Astrocyte of the spinal cord (primary cell): ENCODE measurements around the gene RO60.
A peak's percentile ranks its signal among the peaks of the same experiment; 100 is the strongest.

Experiments used
- DNase-seq: peaks from one replicate; pipeline ENCODE4 v3.0.0; 2011; ENCODE audit warnings: low read depth, low spot score
- H3K4me3 ChIP-seq: 2 replicates; pipeline ENCODE4 v1.5.1; 2011; ENCODE audit warnings: low read depth, mild to moderate bottlenecking, low read length, moderate library complexity
- in situ Hi-C: cut with HindIII; loops from 2 replicates; pipeline ENCODE4 v1.10.0; 2017; ENCODE audit warnings: low sequenced_read_pairs
- TF ChIP-seq, protein P1 (sequence below): IDR thresholded peaks from 2 replicates; pipeline ENCODE4 v1.5.1; 2012; ENCODE audit warnings: low read depth, mild to moderate bottlenecking, low read length, inconsistent platforms

Gene RO60

DNA sequence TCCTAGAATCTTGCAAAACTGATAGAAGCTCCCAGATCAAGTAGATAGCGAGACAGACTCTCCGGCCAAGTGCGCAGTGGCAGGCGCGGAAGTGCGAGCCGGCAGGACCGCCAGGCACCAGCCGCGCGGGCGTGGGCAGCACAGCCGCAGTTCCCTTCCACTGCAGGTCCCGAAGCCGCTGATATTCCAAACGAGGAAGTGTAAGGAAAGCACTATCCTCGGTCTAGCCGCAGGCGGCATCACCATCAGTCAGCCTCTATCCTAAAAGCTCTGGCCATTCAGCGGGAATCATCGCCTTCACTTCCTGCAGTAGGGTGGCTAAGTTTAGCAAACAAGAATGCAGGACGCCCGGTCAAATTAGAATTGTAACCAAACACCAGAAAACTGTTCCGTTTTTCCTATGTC is 45.1 kb downstream of the RO60 start:
- DNase-seq = no peak
- peak overlapping the region; percentile 80 for H3K4me3 ChIP-seq
- TF ChIP-seq, protein P1, sequence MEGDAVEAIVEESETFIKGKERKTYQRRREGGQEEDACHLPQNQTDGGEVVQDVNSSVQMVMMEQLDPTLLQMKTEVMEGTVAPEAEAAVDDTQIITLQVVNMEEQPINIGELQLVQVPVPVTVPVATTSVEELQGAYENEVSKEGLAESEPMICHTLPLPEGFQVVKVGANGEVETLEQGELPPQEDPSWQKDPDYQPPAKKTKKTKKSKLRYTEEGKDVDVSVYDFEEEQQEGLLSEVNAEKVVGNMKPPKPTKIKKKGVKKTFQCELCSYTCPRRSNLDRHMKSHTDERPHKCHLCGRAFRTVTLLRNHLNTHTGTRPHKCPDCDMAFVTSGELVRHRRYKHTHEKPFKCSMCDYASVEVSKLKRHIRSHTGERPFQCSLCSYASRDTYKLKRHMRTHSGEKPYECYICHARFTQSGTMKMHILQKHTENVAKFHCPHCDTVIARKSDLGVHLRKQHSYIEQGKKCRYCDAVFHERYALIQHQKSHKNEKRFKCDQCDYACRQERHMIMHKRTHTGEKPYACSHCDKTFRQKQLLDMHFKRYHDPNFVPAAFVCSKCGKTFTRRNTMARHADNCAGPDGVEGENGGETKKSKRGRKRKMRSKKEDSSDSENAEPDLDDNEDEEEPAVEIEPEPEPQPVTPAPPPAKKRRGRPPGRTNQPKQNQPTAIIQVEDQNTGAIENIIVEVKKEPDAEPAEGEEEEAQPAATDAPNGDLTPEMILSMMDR = no peak
- in situ Hi-C loops = no loop called here

DNA sequence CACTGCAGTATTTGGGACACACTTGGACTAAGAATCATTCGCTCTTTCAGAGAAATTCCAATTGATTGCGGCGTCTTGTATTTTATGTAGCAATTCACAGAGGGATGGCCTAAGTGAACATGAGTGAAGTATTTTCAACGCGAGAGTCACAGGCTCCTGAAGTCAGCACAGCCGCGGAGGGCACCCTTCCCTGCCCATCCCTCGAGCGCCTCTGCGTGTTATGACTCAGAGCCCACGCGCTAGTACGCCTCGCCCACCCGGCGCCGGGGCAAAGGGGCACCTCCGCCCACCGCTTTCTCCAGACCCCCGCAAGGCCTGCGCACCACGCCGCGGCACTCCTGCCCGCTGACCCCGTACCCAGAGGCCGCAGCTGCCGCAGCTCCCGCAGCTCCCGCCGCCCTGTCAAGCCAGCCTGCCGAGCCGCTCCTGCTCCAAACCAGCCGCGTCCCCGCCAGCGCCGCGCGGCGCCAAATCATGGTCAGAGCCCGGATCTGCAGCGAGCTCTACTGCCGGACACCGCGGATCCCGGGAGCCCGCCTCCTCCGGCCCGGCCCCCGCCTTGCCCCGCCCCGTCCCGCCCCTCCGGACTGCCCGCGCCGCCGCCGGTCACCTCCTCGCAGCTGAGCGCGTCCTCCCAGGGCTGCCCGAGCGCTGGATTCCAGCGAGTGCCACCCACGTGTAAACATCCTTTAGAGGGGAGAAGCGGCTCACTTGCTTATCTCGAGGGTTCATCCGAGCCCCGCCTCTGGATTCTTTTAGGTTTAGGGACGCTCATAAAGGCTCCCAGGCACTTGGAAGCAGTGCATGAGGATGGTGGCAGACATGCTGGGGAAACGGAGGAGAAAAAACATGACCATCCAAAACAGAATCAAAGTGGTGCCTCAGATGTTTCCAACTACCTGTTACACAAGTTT is 45.8 kb downstream of the RO60 start, which contains the start of gene GLRX2:
TSS of gene GLRX2 (minus strand) at position 508 of the 914 bp plus-strand sequence. CDS start at position 476, 32 bp downstream.
- TF ChIP-seq, protein P1 = no peak
- in situ Hi-C loops = no loop called here
- H3K4me3 ChIP-seq = peak within 1 kb of the TSS; percentile 80
- DNase-seq = peak; percentile 86

DNA sequence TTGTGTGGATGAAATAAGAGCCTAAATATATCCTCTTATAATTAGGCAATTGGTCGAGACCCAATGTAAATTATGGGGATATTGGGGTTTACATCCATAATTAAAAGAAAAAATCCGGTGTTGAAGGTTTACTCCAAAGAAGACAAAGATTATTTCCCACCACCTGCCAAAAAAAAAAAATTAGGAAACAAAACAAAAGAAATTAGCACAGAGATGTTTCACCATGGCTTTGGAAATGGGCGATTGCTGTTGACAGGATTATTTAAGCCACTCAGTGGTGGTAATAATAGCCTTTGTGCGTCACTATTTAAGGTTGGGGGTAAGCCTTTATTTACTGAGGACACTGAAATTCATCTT is 46.4 kb downstream of the RO60 start:
- in situ Hi-C loops = no loop called here
- DNase-seq = no peak
- H3K4me3 ChIP-seq = peak overlapping the region; percentile 80
- TF ChIP-seq, protein P1 = no peak

DNA sequence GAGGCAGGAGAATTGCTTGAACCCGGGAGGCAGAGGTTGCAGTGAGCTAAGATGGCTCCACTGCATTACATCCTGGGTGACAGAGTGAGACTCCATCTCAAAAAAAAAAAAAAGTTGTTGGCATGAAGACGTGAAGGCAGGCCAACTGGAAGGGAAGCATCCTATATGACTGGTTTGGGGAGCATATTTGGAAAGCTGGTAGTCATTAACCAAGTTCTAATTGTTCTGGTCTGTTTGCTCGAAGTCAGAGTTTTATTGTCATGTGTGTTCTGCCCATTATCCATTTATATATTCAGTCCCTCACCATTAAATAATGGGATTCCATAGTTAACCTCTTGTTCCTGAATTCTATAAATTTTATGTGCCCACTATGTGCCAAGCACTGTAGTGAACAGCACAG is 49.1 kb downstream of the RO60 start:
- H3K4me3 ChIP-seq = no peak overlapping the region
- in situ Hi-C loops = no loop called here
- DNase-seq = no peak
- TF ChIP-seq, protein P1 = no peak
